ENCODE data around the gene WDR62.
"Not testable (repeated sequence)": the region's sequence is repeated elsewhere in the genome, so short reads cannot be mapped to it uniquely, and the experiment has no call there.

WDR62 gene

GRCh38 chr19:36114721-36115452 lies 60.2 kb downstream of the WDR62 start, which contains the start of gene POLR2I:
TSS of gene POLR2I (minus strand) at chr19:36114875. CDS start at chr19:36114856, 19 bp downstream.
- peak within 1 kb of the TSS; percentile 90 for H3K27ac Mint-ChIP-seq
- H3K36me3 Mint-ChIP-seq (ENCODE audit: low read depth): peaks cover 87% of the 10 kb centered on the region
- H3K4me3 Mint-ChIP-seq: peak within 1 kb of the TSS; percentile 90
- peaks cover 41% of the 10 kb centered on the region for H3K4me1 Mint-ChIP-seq (ENCODE audit: low read depth)
- H3K27me3 Mint-ChIP-seq: no peaks in the 10 kb centered on the region
- intact Hi-C loops (cut with micrococcal nuclease): loop anchor here (1.0 kb wide), 1 partner anchor 61 kb away; the partner anchor contains the start of genes THAP8 and WDR62
- H3K9me3 Mint-ChIP-seq: no peaks in the 10 kb centered on the region

- Mint-ChIP-seq H3K4me1 (ENCODE audit: low read depth) (peaks cover 47% of the 10 kb centered on the region), H3K4me3 (peak within 1 kb of the TSS; percentile 90), H3K27me3 (no peaks in the 10 kb centered on the region), H3K27ac (peak within 1 kb of the TSS; percentile 90), H3K9me3 (no peaks in the 10 kb centered on the region), H3K36me3 (ENCODE audit: low read depth) (peaks cover 94% of the 10 kb centered on the region)
- intact Hi-C loops (cut with micrococcal nuclease): loop anchor here (1.0 kb wide), 1 partner anchor 61 kb away; the partner anchor contains the start of genes THAP8 and WDR62
These were observed 61.0 kb downstream of the WDR62 start, which contains the start of gene TBCB for GRCh38 chr19:36115453-36116343. TSS of gene TBCB (plus strand) at chr19:36115468. CDS start at chr19:36115561, 93 bp downstream.

DNA sequence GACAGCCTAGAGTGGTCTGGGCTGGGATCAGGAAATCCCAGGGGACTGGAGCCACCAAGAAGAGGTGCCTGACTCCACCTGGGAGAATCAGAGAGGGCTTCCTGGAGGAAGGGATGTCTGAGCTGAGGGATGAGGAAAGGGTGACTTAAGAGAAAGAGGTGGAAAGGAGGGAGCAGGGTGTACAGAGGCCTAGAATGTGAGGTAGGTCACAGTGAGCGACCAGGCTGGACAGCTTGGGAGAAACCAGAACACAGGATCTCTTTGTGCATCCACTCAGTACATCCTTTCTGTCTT lies 61.6 kb downstream of the WDR62 start:
- Mint-ChIP-seq H3K9me3 (no peaks in the 10 kb centered on the region), H3K4me3 (peak overlapping the region; percentile 90), H3K36me3 (ENCODE audit: low read depth) (peaks cover 95% of the 10 kb centered on the region), H3K27ac (peak overlapping the region; percentile 90), H3K4me1 (ENCODE audit: low read depth) (peaks cover 47% of the 10 kb centered on the region), H3K27me3 (no peaks in the 10 kb centered on the region)
- intact Hi-C loops (cut with micrococcal nuclease): no loop called here

DNA sequence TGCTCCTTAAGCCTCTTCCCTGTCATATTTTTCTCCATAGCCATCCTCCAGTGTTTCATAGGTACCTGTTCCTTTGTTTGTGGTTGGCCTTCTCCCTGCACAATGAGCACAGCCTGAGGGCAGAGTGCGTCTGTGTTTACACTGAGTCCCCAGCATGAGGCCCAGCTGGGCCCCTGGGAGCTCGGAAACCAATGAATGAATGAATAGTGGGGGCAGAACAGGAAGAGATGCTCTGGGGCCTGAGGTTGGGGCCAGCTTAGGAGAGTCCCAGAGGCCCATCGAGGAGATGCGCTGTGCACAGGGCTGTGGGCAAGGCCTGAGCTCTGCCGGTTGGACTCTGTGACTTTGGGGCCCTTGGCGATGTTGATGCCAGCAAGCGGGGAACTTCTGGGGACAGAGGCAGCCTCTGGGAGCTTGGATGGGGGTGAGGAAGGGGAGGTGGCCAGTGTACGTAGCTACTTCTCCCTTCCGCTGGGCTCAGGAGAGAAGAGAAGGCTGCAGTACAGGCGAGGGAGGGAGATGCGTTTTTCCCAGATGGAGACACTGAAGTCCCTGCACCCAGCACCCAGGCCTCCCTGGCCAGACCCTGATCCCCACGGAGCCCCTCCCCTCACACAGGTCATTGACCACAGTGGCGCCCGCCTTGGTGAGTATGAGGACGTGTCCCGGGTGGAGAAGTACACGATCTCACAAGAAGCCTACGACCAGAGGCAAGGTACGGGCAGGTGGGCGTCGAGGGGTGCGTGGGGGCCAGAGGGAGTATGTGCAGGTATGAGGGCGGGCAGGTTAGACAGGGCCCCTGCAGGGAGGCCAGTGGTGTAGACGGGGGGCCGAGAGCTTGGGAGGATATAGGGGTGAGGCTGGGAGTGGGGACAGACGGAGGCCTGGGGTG lies 65.6 kb downstream of the WDR62 start:
- H3K36me3 Mint-ChIP-seq (ENCODE audit: low read depth): peaks cover 99% of the 10 kb centered on the region
- no peaks in the 10 kb centered on the region for H3K27me3 Mint-ChIP-seq
- H3K27ac Mint-ChIP-seq: no peak overlapping the region
- H3K4me3 Mint-ChIP-seq: no peak overlapping the region
- H3K9me3 Mint-ChIP-seq: no peaks in the 10 kb centered on the region
- intact Hi-C loops (cut with micrococcal nuclease): no loop called here
- peaks cover 32% of the 10 kb centered on the region for H3K4me1 Mint-ChIP-seq (ENCODE audit: low read depth)

- H3K4me3 Mint-ChIP-seq: no peak overlapping the region
- H3K36me3 Mint-ChIP-seq (ENCODE audit: low read depth): peaks cover 100% of the 10 kb centered on the region
- no peaks in the 10 kb centered on the region for H3K9me3 Mint-ChIP-seq
- intact Hi-C loops (cut with micrococcal nuclease): no loop called here
- peaks cover 31% of the 10 kb centered on the region for H3K4me1 Mint-ChIP-seq (ENCODE audit: low read depth)
- H3K27ac Mint-ChIP-seq: no peak overlapping the region
- H3K27me3 Mint-ChIP-seq: no peaks in the 10 kb centered on the region
These were observed 66.3 kb downstream of the WDR62 start for GRCh38 chr19:36120984-36121358.

- Mint-ChIP-seq H3K27ac (no peak overlapping the region), H3K9me3 (no peaks in the 10 kb centered on the region), H3K4me3 (no peak overlapping the region), H3K27me3 (no peaks in the 10 kb centered on the region), H3K36me3 (ENCODE audit: low read depth) (peaks cover 97% of the 10 kb centered on the region), H3K4me1 (ENCODE audit: low read depth) (peaks cover 25% of the 10 kb centered on the region)
- intact Hi-C loops (cut with micrococcal nuclease): no loop called here
These were observed 66.9 kb downstream of the WDR62 start for GRCh38 chr19:36121486-36122124.

GRCh38 chr19:36125557-36125956 lies 70.9 kb downstream of the WDR62 start:
- H3K27me3 Mint-ChIP-seq: no peaks in the 10 kb centered on the region
- peaks cover 23% of the 10 kb centered on the region for H3K4me1 Mint-ChIP-seq (ENCODE audit: low read depth)
- intact Hi-C loops (cut with micrococcal nuclease): no loop called here
- no peaks in the 10 kb centered on the region for H3K9me3 Mint-ChIP-seq
- H3K36me3 Mint-ChIP-seq (ENCODE audit: low read depth): peaks cover 57% of the 10 kb centered on the region
- H3K4me3 Mint-ChIP-seq: no peak overlapping the region
- H3K27ac Mint-ChIP-seq: no peak overlapping the region

DNA sequence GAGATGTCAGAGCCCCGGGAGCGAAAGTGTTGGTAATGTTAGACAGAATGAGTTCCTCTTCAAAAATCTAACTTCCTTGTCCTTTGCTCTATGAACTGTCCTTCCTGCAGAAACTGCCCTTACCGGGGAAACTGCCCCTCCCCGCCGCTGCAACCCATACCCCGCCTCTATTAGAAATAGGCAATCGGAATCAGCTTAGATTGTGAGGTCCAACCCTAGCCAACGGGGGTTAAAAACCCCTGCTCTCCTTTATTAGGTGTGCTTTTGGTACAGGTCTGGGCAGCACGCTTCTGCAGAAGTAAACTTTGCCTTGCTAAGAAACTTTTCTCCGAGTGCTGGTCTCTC lies 73.7 kb downstream of the WDR62 start:
- peak overlapping the region; percentile 89 for H3K4me3 Mint-ChIP-seq
- peak overlapping the region; percentile 98 for H3K27ac Mint-ChIP-seq
- H3K36me3 Mint-ChIP-seq (ENCODE audit: low read depth): peaks cover 29% of the 10 kb centered on the region
- intact Hi-C loops (cut with micrococcal nuclease): loop anchor here (1.0 kb wide), 1 partner anchor 11 kb away; no protein-coding TSS in a partner anchor
- no peaks in the 10 kb centered on the region for H3K27me3 Mint-ChIP-seq
- H3K4me1 Mint-ChIP-seq (ENCODE audit: low read depth): peaks cover 37% of the 10 kb centered on the region
- no peaks in the 10 kb centered on the region for H3K9me3 Mint-ChIP-seq

DNA sequence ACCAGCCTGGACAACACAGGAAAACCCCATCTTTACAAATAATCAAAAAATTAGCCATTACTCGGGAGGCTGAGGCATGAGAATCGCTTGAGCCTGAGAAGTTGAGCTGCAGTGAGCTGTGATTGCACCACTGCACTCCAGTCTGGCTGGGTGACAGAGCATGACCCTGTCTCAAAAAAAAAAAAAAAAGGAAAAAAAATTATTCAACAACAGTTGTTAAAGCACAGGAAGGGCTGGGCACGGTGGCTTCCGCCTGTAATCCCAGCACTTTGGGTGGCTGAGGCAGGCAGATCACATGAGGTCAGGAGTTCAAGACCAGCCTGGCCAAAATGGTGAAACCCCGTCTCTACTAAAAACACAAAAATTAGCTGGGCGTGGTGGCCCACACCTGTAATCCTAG lies 76.5 kb downstream of the WDR62 start:
- intact Hi-C loops (cut with micrococcal nuclease); H3K27me3 Mint-ChIP-seq; H3K36me3 Mint-ChIP-seq (ENCODE audit: low read depth); H3K4me3 Mint-ChIP-seq; H3K9me3 Mint-ChIP-seq: not testable (repeated sequence)
- peak overlapping the region; percentile 82 for H3K27ac Mint-ChIP-seq
- H3K4me1 Mint-ChIP-seq (ENCODE audit: low read depth): peaks cover 41% of the 10 kb centered on the region

GRCh38 chr19:36134867-36135266 lies 80.2 kb downstream of the WDR62 start:
- H3K27me3 Mint-ChIP-seq; intact Hi-C loops (cut with micrococcal nuclease); H3K36me3 Mint-ChIP-seq (ENCODE audit: low read depth); H3K9me3 Mint-ChIP-seq; H3K4me3 Mint-ChIP-seq: not testable (repeated sequence)
- peaks cover 37% of the 10 kb centered on the region for H3K4me1 Mint-ChIP-seq (ENCODE audit: low read depth)
- peak overlapping the region; percentile 65 for H3K27ac Mint-ChIP-seq

DNA sequence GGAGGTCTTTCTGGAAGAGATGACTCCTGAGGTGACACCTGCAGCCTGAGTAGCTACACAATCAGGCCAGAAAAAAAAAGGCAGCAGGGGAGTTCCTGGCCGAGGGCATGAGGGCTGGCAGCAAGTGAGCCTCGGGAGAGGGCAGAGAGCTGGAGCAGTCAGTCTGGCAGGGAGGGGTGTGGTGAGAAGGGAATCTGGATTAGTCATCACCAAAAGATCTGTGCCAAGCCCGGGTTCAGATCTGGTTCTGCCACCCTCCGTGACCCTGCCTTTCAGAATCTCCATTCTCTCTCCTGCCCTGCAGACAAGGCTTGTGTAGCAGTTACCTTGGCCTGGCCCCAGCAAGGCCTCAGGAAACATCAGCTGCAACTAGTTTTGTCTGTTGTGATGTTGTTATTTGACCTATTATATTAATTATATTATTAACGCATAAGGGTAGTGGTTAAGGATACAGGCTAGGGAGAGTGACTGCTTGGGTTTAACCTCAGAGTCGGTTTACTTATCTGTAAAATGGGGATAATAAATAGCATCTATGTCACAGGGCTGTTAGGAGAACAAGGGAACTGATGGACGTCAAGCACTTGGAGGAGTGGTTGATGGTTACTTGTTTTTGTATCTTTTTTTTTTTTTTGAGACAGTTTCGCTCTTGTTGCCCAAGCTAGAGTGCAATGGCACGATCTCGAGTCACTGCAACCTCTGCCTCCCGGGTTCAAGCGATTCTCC lies 82.4 kb downstream of the WDR62 start:
- Mint-ChIP-seq H3K27me3 (peaks cover 6% of the 10 kb centered on the region), H3K27ac (peak overlapping the region; percentile 42), H3K36me3 (ENCODE audit: low read depth) (peaks cover 27% of the 10 kb centered on the region), H3K9me3 (no peaks in the 10 kb centered on the region), H3K4me3 (no peak overlapping the region), H3K4me1 (ENCODE audit: low read depth) (peaks cover 38% of the 10 kb centered on the region)
- intact Hi-C loops (cut with micrococcal nuclease): no loop called here

DNA sequence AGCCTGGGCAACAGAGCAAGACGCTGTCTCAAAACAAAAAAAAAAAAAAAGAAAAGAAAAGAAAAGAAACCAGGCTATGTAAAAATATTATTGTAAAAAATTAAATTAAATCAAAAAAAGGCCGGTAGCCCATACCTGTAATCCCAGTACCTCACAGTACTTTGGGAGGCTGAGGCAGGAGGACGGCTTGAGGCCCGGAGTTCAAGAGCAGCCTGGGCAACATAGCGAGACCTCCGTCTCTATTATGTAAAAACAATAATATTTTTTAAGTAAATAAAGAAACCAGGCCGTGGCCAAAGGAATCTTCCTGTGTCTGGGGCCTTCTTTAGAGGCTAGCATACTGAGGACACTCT lies 84.4 kb downstream of the WDR62 start:
- no peaks in the 10 kb centered on the region for H3K9me3 Mint-ChIP-seq
- H3K27me3 Mint-ChIP-seq: peaks cover 6% of the 10 kb centered on the region
- peak overlapping the region; percentile 98 for H3K4me3 Mint-ChIP-seq
- H3K27ac Mint-ChIP-seq: peak overlapping the region; percentile 94
- H3K36me3 Mint-ChIP-seq (ENCODE audit: low read depth): peaks cover 42% of the 10 kb centered on the region
- intact Hi-C loops (cut with micrococcal nuclease): loop anchor here (1.0 kb wide), 1 partner anchor 11 kb away; no protein-coding TSS in a partner anchor
- peaks cover 39% of the 10 kb centered on the region for H3K4me1 Mint-ChIP-seq (ENCODE audit: low read depth)
